Measurements from ENCODE around the gene TSSK6. TPM values are rescaled to one million over a fixed set of nuclear protein-coding genes. Genes with fewer than 3 reads are reported as not detected.

Gene TSSK6
- total RNA-seq, 1 experiment from 2014 or later = 4.7 TPM

DNA sequence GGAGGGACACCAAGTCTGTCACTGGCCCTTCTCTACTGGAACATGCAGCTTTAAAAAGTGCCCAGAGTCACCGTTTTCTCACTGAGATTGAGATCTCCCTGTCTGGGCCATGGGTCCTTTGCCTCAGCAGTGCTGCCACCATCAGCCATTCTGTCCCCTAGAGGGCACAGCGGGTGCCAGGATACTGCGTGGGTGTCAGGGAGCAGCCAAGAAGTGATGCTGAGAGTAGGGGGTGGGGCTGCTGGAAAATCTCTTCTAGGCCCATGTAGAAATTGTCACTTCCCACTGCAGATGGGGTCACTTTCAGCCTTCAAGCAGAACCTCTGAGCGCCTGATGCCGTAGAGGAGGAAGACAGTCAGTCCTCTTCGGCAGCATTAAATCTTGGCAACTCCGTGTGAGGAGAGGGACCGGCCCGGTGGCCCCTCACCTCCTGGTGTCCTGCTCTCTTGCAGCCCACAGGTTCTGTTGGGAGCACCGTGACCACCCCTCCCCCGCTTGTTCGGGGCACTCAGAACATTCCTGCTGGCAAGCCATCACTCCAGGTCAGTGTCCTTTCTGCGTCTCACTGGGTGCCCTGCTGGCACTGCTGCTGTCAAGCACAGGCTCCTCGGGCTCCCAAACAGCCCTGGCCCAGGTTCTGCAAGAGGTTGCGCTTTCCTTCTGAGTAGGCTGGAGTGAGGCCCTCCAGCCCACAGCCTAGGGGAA lies 21.4 kb downstream of the TSSK6 start:
- Mint-ChIP-seq H3K36me3 (peaks cover 50% of the 10 kb centered on the region), H3K4me3 (no peak overlapping the region), H3K4me1 (peaks cover 16% of the 10 kb centered on the region), H3K9me3 (no peaks in the 10 kb centered on the region), H3K27me3 (ENCODE audit: low read depth) (no peaks in the 10 kb centered on the region), H3K27ac (no peak overlapping the region)
- DNase-seq (ENCODE audit: low spot score) = no peak
- POLR2A ChIA-PET = no interaction called here
- no peak for ATAC-seq
- no peak for TF ChIP-seq TCF7 (CRISPR knock-in tag; IDR thresholded peaks at IDR 0.05; ENCODE audit: low read depth)
- TF ChIP-seq RORB (CRISPR knock-in tag; IDR thresholded peaks at IDR 0.05) = no peak
- no peak for TF ChIP-seq STAT6 (CRISPR knock-in tag; conservative IDR thresholded peaks at IDR 0.05; ENCODE audit: low read depth)
- no peak for TF ChIP-seq ZNF138 (CRISPR knock-in tag; conservative IDR thresholded peaks at IDR 0.05)
- TF ChIP-seq, protein P1, sequence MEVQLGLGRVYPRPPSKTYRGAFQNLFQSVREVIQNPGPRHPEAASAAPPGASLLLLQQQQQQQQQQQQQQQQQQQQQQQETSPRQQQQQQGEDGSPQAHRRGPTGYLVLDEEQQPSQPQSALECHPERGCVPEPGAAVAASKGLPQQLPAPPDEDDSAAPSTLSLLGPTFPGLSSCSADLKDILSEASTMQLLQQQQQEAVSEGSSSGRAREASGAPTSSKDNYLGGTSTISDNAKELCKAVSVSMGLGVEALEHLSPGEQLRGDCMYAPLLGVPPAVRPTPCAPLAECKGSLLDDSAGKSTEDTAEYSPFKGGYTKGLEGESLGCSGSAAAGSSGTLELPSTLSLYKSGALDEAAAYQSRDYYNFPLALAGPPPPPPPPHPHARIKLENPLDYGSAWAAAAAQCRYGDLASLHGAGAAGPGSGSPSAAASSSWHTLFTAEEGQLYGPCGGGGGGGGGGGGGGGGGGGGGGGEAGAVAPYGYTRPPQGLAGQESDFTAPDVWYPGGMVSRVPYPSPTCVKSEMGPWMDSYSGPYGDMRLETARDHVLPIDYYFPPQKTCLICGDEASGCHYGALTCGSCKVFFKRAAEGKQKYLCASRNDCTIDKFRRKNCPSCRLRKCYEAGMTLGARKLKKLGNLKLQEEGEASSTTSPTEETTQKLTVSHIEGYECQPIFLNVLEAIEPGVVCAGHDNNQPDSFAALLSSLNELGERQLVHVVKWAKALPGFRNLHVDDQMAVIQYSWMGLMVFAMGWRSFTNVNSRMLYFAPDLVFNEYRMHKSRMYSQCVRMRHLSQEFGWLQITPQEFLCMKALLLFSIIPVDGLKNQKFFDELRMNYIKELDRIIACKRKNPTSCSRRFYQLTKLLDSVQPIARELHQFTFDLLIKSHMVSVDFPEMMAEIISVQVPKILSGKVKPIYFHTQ (CRISPR knock-in tag; IDR thresholded peaks at IDR 0.05) = no peak
- no peak for TF ChIP-seq JUN (CRISPR knock-in tag; IDR thresholded peaks at IDR 0.05)
- no peak for TF ChIP-seq ESRRA (CRISPR knock-in tag; IDR thresholded peaks at IDR 0.05; ENCODE audit: borderline replicate concordance)
- TF ChIP-seq JAZF1 (CRISPR knock-in tag; IDR thresholded peaks at IDR 0.05) = no peak
- TF ChIP-seq OVOL2 (CRISPR knock-in tag; IDR thresholded peaks at IDR 0.05; ENCODE audit: borderline replicate concordance) = no peak
- CTCF ChIA-PET = interaction anchor here (0.6 to 1.2 kb wide), 2 partner anchors 18 to 125 kb away, joined by 3 to 4 read pairs; no protein-coding TSS in a partner anchor

GRCh38 chr19:19492026-19492610 lies 23.2 kb downstream of the TSSK6 start:
- peaks cover 42% of the 10 kb centered on the region for H3K36me3 Mint-ChIP-seq
- no peaks in the 10 kb centered on the region for H3K9me3 Mint-ChIP-seq
- no peak overlapping the region for H3K4me3 Mint-ChIP-seq
- DNase-seq (ENCODE audit: low spot score) = no peak
- no peaks in the 10 kb centered on the region for H3K27me3 Mint-ChIP-seq (ENCODE audit: low read depth)
- no peak for ATAC-seq
- peak overlapping the region; percentile 76; the same call in 1 of the 2 replicates for H3K27ac Mint-ChIP-seq
- CTCF ChIA-PET = interaction anchor here (5.2 kb wide), 1 partner anchor 126 kb away, joined by 84 read pairs; no protein-coding TSS in a partner anchor
- peaks cover 32% of the 10 kb centered on the region for H3K4me1 Mint-ChIP-seq
- POLR2A ChIA-PET = no interaction called here
- TF ChIP-seq, protein P2, sequence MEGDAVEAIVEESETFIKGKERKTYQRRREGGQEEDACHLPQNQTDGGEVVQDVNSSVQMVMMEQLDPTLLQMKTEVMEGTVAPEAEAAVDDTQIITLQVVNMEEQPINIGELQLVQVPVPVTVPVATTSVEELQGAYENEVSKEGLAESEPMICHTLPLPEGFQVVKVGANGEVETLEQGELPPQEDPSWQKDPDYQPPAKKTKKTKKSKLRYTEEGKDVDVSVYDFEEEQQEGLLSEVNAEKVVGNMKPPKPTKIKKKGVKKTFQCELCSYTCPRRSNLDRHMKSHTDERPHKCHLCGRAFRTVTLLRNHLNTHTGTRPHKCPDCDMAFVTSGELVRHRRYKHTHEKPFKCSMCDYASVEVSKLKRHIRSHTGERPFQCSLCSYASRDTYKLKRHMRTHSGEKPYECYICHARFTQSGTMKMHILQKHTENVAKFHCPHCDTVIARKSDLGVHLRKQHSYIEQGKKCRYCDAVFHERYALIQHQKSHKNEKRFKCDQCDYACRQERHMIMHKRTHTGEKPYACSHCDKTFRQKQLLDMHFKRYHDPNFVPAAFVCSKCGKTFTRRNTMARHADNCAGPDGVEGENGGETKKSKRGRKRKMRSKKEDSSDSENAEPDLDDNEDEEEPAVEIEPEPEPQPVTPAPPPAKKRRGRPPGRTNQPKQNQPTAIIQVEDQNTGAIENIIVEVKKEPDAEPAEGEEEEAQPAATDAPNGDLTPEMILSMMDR (IDR thresholded peaks at IDR 0.05) = no peak
- TF ChIP-seq, protein P3, sequence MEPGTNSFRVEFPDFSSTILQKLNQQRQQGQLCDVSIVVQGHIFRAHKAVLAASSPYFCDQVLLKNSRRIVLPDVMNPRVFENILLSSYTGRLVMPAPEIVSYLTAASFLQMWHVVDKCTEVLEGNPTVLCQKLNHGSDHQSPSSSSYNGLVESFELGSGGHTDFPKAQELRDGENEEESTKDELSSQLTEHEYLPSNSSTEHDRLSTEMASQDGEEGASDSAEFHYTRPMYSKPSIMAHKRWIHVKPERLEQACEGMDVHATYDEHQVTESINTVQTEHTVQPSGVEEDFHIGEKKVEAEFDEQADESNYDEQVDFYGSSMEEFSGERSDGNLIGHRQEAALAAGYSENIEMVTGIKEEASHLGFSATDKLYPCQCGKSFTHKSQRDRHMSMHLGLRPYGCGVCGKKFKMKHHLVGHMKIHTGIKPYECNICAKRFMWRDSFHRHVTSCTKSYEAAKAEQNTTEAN (CRISPR knock-in tag; IDR thresholded peaks at IDR 0.05) = no peak
- TF ChIP-seq ARID4B (CRISPR knock-in tag; IDR thresholded peaks at IDR 0.05; ENCODE audit: borderline replicate concordance) (no peak), STAT6 (CRISPR knock-in tag; conservative IDR thresholded peaks at IDR 0.05; ENCODE audit: low read depth) (no peak)
- TF ChIP-seq, protein P4, sequence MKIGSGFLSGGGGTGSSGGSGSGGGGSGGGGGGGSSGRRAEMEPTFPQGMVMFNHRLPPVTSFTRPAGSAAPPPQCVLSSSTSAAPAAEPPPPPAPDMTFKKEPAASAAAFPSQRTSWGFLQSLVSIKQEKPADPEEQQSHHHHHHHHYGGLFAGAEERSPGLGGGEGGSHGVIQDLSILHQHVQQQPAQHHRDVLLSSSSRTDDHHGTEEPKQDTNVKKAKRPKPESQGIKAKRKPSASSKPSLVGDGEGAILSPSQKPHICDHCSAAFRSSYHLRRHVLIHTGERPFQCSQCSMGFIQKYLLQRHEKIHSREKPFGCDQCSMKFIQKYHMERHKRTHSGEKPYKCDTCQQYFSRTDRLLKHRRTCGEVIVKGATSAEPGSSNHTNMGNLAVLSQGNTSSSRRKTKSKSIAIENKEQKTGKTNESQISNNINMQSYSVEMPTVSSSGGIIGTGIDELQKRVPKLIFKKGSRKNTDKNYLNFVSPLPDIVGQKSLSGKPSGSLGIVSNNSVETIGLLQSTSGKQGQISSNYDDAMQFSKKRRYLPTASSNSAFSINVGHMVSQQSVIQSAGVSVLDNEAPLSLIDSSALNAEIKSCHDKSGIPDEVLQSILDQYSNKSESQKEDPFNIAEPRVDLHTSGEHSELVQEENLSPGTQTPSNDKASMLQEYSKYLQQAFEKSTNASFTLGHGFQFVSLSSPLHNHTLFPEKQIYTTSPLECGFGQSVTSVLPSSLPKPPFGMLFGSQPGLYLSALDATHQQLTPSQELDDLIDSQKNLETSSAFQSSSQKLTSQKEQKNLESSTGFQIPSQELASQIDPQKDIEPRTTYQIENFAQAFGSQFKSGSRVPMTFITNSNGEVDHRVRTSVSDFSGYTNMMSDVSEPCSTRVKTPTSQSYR (CRISPR knock-in tag; IDR thresholded peaks at IDR 0.05) = no peak
